H9 (cell line): ENCODE results near the gene FARP1. TPM values are rescaled to one million over a fixed set of nuclear protein-coding genes. Genes with fewer than 3 reads are reported as not detected.
"Not testable (repeated sequence)": the region's sequence is repeated elsewhere in the genome, so short reads cannot be mapped to it uniquely, and the experiment has no call there.

Source experiments
- DNase-seq: peaks from one replicate; pipeline ENCODE4 v3.0.0-alpha.2; 2017
- H2AFZ ChIP-seq: one replicate; pipeline ENCODE4 v1.6.1; 2013; ENCODE audit warnings: mild to moderate bottlenecking, low read length, control low read depth, moderate library complexity
- H2AK5ac ChIP-seq: 2 replicates; pipeline ENCODE4 v1.6.1; 2013; ENCODE audit warnings: low read length, control low read depth, mixed read lengths; ENCODE audit not compliant: insufficient read length
- H2BK120ac ChIP-seq: one replicate; pipeline ENCODE4 v1.6.1; 2013; ENCODE audit warnings: low read depth, mild to moderate bottlenecking, low read length, control low read depth, inconsistent platforms; ENCODE audit not compliant: poor library complexity, severe bottlenecking
- H2BK12ac ChIP-seq: 2 replicates; pipeline ENCODE4 v1.6.1; 2013; ENCODE audit warnings: low read length, control low read depth, mixed read lengths, low read depth; ENCODE audit not compliant: insufficient read length
- H2BK15ac ChIP-seq: 2 replicates; pipeline ENCODE4 v1.6.1; 2013; ENCODE audit warnings: low read depth, low read length, control low read depth
- H2BK20ac ChIP-seq: one replicate; pipeline ENCODE4 v1.6.1; 2013; ENCODE audit warnings: low read depth, mild to moderate bottlenecking, low read length, control low read depth, inconsistent platforms; ENCODE audit not compliant: poor library complexity, severe bottlenecking
- H2BK5ac ChIP-seq: 2 replicates; pipeline ENCODE4 v1.6.1; 2013; ENCODE audit warnings: low read length, control low read depth, mixed read lengths; ENCODE audit not compliant: insufficient read length
- H3K14ac ChIP-seq: 2 replicates; pipeline ENCODE4 v1.6.1; 2013; ENCODE audit warnings: low read length, control low read depth; ENCODE audit not compliant: insufficient read depth
- H3K18ac ChIP-seq: 2 replicates; pipeline ENCODE4 v1.6.1; 2013; ENCODE audit warnings: low read depth, mild to moderate bottlenecking, mixed read lengths, low read length, control low read depth; ENCODE audit not compliant: insufficient read length
- H3K23ac ChIP-seq: 2 replicates; pipeline ENCODE4 v1.6.1; 2013; ENCODE audit warnings: low read length, control low read depth, mixed read lengths, low read depth; ENCODE audit not compliant: insufficient read length
- H3K23me2 ChIP-seq: 2 replicates; pipeline ENCODE4 v1.6.1; 2013; ENCODE audit warnings: low read depth, mild to moderate bottlenecking, mixed read lengths, low read length, control low read depth; ENCODE audit not compliant: insufficient read length, poor library complexity, severe bottlenecking
- H3K27ac ChIP-seq: 2 replicates; pipeline ENCODE4 v1.5.1; 2013; ENCODE audit warnings: low read length, control low read depth, mixed read lengths, low read depth; ENCODE audit not compliant: insufficient read length
- H3K27me3 ChIP-seq: 2 replicates; pipeline ENCODE4 v1.6.1; 2013; ENCODE audit warnings: low read length, control low read depth, inconsistent platforms; ENCODE audit not compliant: insufficient read depth
- H3K4ac ChIP-seq: 2 replicates; pipeline ENCODE4 v1.6.1; 2013; ENCODE audit warnings: low read depth, mild to moderate bottlenecking, control low read depth, inconsistent platforms, low read length, moderate library complexity
- H3K4me1 ChIP-seq: 2 replicates; pipeline ENCODE4 v1.6.1; 2013; ENCODE audit warnings: low read length, control low read depth, inconsistent platforms; ENCODE audit not compliant: insufficient read depth
- H3K4me2 ChIP-seq: 2 replicates; pipeline ENCODE4 v1.6.1; 2013; ENCODE audit warnings: low read length, control low read depth, mixed read lengths; ENCODE audit not compliant: insufficient read length, insufficient read depth
- H3K56ac ChIP-seq: 2 replicates; pipeline ENCODE4 v1.6.1; 2013; ENCODE audit warnings: low read depth, mild to moderate bottlenecking, mixed read lengths, low read length, control low read depth; ENCODE audit not compliant: insufficient read length
- H3K79me1 ChIP-seq: 2 replicates; pipeline ENCODE4 v1.6.1; 2013; ENCODE audit warnings: low read depth, mild to moderate bottlenecking, moderate library complexity, low read length, control low read depth, inconsistent platforms; ENCODE audit not compliant: insufficient read depth, poor library complexity, severe bottlenecking
- H3K79me2 ChIP-seq: 2 replicates; pipeline ENCODE4 v1.6.1; 2013; ENCODE audit warnings: low read length, control low read depth, inconsistent platforms; ENCODE audit not compliant: insufficient read depth
- H3K9ac ChIP-seq: 2 replicates; pipeline ENCODE4 v1.6.1; 2013; ENCODE audit warnings: low read length, control low read depth, mixed read lengths; ENCODE audit not compliant: insufficient read length; ENCODE audit errors: extremely low read depth
- H3K9me3 ChIP-seq: one replicate; pipeline ENCODE4 v1.6.1; 2013; ENCODE audit warnings: low read depth, low read length, inconsistent platforms; ENCODE audit not compliant: control insufficient read depth
- H3T11ph ChIP-seq: one replicate; pipeline ENCODE4 v1.6.1; 2013; ENCODE audit warnings: mild to moderate bottlenecking, low read length, control low read depth, inconsistent platforms
- H4K20me1 ChIP-seq: one replicate; pipeline ENCODE4 v1.6.1; 2013; ENCODE audit not compliant: control insufficient read depth, insufficient read length, insufficient read depth
- H4K5ac ChIP-seq: 2 replicates; pipeline ENCODE4 v1.6.1; 2013; ENCODE audit warnings: low read depth, mild to moderate bottlenecking, mixed read lengths, low read length, control low read depth; ENCODE audit not compliant: insufficient read length
- H4K8ac ChIP-seq: replicated peaks from 2 replicates; pipeline ENCODE4 v1.6.1; 2013; ENCODE audit warnings: low read length, control low read depth, mixed read lengths, low read depth; ENCODE audit not compliant: insufficient read length
- H4K91ac ChIP-seq: 2 replicates; pipeline ENCODE4 v1.6.1; 2013; ENCODE audit warnings: low read depth, mild to moderate bottlenecking, moderate library complexity, mixed read lengths, low read length, control low read depth; ENCODE audit not compliant: insufficient read length
- H3K27ac Mint-ChIP-seq, 3 experiments: 2 replicates in 2 of 3; 3 replicates in 1 of 3; pipeline ENCODE4 v1.8.0; 2020 to 2021; ENCODE audit warnings: mixed read lengths in 3 of 3, mild to moderate bottlenecking in 1 of 3, moderate library complexity in 1 of 3
- H3K27me3 Mint-ChIP-seq: 2 replicates; pipeline ENCODE4 v1.8.0; 2021; ENCODE audit warnings: low read depth, mild to moderate bottlenecking, moderate library complexity, mixed read lengths
- H3K36me3 Mint-ChIP-seq, 3 experiments: 2 replicates in 2 of 3; 3 replicates in 1 of 3; pipeline ENCODE4 v1.8.0; 2020 to 2021; ENCODE audit warnings: low read depth in 3 of 3, mixed read lengths in 3 of 3; ENCODE audit not compliant: insufficient read depth in 1 of 3
- H3K4me1 Mint-ChIP-seq, 2 experiments: 2 replicates each; pipeline ENCODE4 v1.8.0; 2020; ENCODE audit warnings: mixed read lengths in 2 of 2
- H3K4me3 Mint-ChIP-seq, 2 experiments: 2 replicates in 1 of 2; 3 replicates in 1 of 2; pipeline ENCODE4 v1.8.0; 2020 to 2021; ENCODE audit warnings: mild to moderate bottlenecking in 2 of 2, mixed read lengths in 2 of 2, moderate library complexity in 1 of 2
- H3K9me3 Mint-ChIP-seq, 2 experiments: 2 replicates in 1 of 2; 3 replicates in 1 of 2; pipeline ENCODE4 v1.8.0; 2020; ENCODE audit warnings: mild to moderate bottlenecking in 2 of 2, mixed read lengths in 2 of 2, moderate library complexity in 1 of 2
- WGBS: extraction: QIAGEN DNeasy Blood & Tissue Kit; methylation state at CpG from one replicate; pipeline ENCODE4 v1.1.7; 2013; ENCODE audit warnings: missing lambda C conversion rate, low lambda C conversion rate, mixed read lengths; ENCODE audit not compliant: insufficient read length; ENCODE audit errors: extremely low coverage; 5-methylcytosine and 5-hydroxymethylcytosine counted together
- total RNA-seq: library from RNA; stranded (reverse); gene quantifications from 2 replicates; pipeline ENCODE4 v1.2.1, GENCODE V29; 2021
- TF ChIP-seq, protein P1 (sequence below): fragments of 200-600 bp; sonication (generic); conservative IDR thresholded peaks from 3 replicates; pipeline ENCODE4 v1.8.0; 2021; ENCODE audit warnings: antibody characterized with exemption, mild to moderate bottlenecking

The FARP1 gene
- total RNA-seq, 1 experiment from 2014 or later = 95.9 TPM

DNA sequence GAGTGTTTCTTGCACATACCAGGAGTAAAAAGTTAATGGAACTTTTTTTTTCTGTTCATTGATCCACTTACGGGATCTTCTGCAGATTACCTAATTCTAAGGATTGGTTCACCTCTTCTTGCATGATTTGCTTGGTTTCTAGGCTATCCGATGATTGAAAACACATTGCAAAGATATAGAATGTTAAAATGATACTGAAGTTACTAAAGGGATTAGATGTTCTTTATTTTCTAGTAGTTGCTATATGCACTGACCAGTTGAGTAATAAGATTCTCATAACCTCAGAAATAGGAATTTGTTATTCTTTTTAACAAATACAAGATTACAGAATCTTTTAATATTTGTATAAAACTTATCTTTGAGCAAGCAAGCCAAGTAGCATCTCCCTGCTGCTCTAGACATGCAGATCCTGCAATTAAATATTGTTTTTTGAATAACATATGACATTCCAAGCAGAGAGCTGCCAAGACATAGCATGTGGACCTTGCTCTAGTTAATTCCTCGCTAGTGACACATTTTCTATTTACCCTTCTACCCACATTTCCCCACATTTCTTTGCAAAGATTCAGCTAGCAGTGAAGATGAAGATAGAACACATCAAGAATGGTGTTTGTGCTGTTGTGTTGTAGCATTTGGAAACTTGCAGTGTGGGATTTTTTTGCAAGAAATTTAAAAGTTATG, 85.9 kb downstream of the FARP1 start:
- Histone ChIP-seq H3K27ac (no peak overlapping the region), H4K8ac (no peak overlapping the region), H3K23me2 (no peaks in the 10 kb centered on the region), H2BK120ac (no peak overlapping the region), H3K18ac (no peak overlapping the region), H3K23ac (no peak overlapping the region), H2BK15ac (no peak overlapping the region), H3K9me3 (no peaks in the 10 kb centered on the region), H4K5ac (no peak overlapping the region), H3T11ph (no peak overlapping the region), H4K20me1 (no peaks in the 10 kb centered on the region), H2AK5ac (no peak overlapping the region), H3K79me1 (peaks cover 2% of the 10 kb centered on the region), H3K4me2 (no peak overlapping the region), H4K91ac (no peak overlapping the region), H3K4ac (no peak overlapping the region), H3K27me3 (no peaks in the 10 kb centered on the region), H3K4me1 (no peaks in the 10 kb centered on the region), H3K56ac (no peak overlapping the region), H2BK5ac (no peak overlapping the region), H2AFZ (no peak overlapping the region), H2BK20ac (no peak overlapping the region), H3K9ac (no peak overlapping the region), H2BK12ac (no peak overlapping the region), H3K14ac (no peak overlapping the region), H3K79me2 (no peaks in the 10 kb centered on the region; the same call in 1 of the 2 replicates)
- DNase-seq = no peak
- Mint-ChIP-seq H3K27ac (no peak overlapping the region), H3K36me3 (peaks cover 36 to 44% (median 37%) of the 10 kb centered on the region in 3 experiments), H3K4me1 (peaks cover 4 to 11% of the 10 kb centered on the region in 2 experiments; a peak in 3 of 4 replicates), H3K4me3 (no peak overlapping the region), H3K27me3 (no peaks in the 10 kb centered on the region), H3K9me3 (peaks cover 11 to 27% of the 10 kb centered on the region in 2 experiments; a peak in 4 of 5 replicates)
- TF ChIP-seq, protein P1, sequence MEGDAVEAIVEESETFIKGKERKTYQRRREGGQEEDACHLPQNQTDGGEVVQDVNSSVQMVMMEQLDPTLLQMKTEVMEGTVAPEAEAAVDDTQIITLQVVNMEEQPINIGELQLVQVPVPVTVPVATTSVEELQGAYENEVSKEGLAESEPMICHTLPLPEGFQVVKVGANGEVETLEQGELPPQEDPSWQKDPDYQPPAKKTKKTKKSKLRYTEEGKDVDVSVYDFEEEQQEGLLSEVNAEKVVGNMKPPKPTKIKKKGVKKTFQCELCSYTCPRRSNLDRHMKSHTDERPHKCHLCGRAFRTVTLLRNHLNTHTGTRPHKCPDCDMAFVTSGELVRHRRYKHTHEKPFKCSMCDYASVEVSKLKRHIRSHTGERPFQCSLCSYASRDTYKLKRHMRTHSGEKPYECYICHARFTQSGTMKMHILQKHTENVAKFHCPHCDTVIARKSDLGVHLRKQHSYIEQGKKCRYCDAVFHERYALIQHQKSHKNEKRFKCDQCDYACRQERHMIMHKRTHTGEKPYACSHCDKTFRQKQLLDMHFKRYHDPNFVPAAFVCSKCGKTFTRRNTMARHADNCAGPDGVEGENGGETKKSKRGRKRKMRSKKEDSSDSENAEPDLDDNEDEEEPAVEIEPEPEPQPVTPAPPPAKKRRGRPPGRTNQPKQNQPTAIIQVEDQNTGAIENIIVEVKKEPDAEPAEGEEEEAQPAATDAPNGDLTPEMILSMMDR = no peak
- WGBS = no CpG with 5 or more reads among the region's 3 CpGs

DNA sequence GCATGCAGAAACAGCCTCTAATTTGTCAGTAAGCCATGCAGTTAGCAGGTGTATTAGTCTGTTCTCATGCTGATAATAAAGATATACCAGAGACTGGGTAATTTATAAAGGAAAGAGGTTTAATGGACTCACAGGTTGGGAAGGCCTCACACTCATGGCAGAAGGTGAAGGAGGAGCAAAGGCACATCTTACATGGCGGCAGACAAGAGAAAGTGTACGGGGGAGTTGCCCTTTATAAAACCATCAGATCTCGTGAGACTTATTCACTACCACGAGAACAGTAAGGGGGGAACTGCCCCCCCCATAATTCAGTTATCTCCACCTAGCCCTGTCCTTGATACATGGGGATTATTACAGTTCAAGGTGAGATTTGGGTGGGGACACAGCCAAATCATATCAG, 87.9 kb downstream of the FARP1 start:
- not testable (repeated sequence) for H3K27ac Mint-ChIP-seq, H2BK15ac ChIP-seq, H2BK5ac ChIP-seq, H3K9ac ChIP-seq, H3K4me1 ChIP-seq, H4K5ac ChIP-seq, H3T11ph ChIP-seq, H3K79me1 ChIP-seq, H4K20me1 ChIP-seq, H4K91ac ChIP-seq, H3K14ac ChIP-seq, H2BK120ac ChIP-seq, H3K56ac ChIP-seq, H3K4me3 Mint-ChIP-seq, H3K27ac ChIP-seq, H3K4me2 ChIP-seq, H3K18ac ChIP-seq, H3K79me2 ChIP-seq, H2BK12ac ChIP-seq, H4K8ac ChIP-seq, H2AK5ac ChIP-seq, H3K27me3 Mint-ChIP-seq, H3K23me2 ChIP-seq, DNase-seq, H3K9me3 ChIP-seq, H2BK20ac ChIP-seq, H3K27me3 ChIP-seq, H3K23ac ChIP-seq, H3K4me1 Mint-ChIP-seq, H3K4ac ChIP-seq, H2AFZ ChIP-seq
- H3K9me3 Mint-ChIP-seq = peaks cover 11 to 27% of the 10 kb centered on the region in 2 experiments; a peak in 4 of 5 replicates
- no CpG with 5 or more reads among the region's 4 CpGs for WGBS
- peaks cover 32 to 37% (median 36%) of the 10 kb centered on the region in 3 experiments for H3K36me3 Mint-ChIP-seq
